ENCODE data around the gene SPINT2.

- TF ChIP-seq CTCF (conservative IDR thresholded peaks at IDR 0.05; ENCODE audit: low read length) (no peak), EZH2phosphoT487 (IDR thresholded peaks at IDR 0.05; ENCODE audit: borderline replicate concordance, low read depth, low read length) (no peak)
These were observed 42.2 kb upstream of the SPINT2 start for GRCh38 chr19:38221919-38222830.
